GM18505 (cell line): ENCODE data around the gene MCM6.
"Not testable (repeated sequence)": the region's sequence is repeated elsewhere in the genome, so short reads cannot be mapped to it uniquely, and the experiment has no call there.

Experiments
- ATAC-seq: cut with Tn5 transposase; IDR thresholded peaks from one replicate; pipeline ENCODE4 v1.9.1; 2021; ENCODE audit not compliant: unreplicated experiment
- POLR2A ChIP-seq: IDR thresholded peaks from 4 replicates; pipeline ENCODE4 v1.6.1; 2011; ENCODE audit warnings: borderline replicate concordance; ENCODE audit not compliant: insufficient read depth, insufficient read length; ENCODE audit errors: extremely low read depth

The MCM6 gene

DNA sequence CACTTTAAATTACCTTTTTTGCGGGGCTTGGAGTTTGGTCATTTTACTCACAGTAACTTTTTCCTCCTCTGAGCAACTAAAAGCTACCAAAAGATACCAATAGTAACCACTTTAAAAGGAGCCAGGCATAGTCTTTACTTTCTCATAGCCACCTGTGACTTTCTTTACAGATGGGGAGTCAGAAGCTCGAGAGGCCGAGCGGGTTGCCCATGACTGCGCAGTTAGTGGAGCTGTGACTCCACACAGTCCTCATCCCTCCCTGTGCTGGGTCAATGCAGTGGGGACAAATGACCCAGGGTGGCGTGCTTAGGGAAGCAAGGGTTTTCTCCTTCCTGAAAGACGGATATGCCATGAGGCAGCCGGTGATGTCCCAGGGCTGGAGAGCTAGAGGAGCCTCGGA, 51.1 kb downstream of the MCM6 start:
- no peak for ATAC-seq
- no peak for TF ChIP-seq POLR2A

DNA sequence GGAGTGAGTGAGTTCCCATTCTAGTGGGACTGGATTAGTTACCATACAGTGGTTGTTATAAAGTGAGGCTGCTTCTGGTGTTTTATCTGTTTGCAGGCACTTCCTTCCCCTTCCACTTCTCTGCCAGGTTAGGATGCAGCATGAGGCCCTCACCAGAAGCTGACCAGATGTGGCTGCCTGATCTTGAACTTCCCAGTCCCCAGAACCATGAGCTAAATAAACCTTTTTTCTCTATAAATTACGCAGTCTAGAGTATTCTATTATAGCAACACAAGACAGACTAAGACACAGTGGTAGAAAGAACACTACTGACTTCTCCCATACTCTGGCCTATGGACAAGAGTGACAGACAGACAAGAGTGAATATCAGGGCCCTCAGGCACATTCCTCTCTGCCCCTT, 53.4 kb downstream of the MCM6 start:
- ATAC-seq = no peak
- TF ChIP-seq POLR2A = no peak

DNA sequence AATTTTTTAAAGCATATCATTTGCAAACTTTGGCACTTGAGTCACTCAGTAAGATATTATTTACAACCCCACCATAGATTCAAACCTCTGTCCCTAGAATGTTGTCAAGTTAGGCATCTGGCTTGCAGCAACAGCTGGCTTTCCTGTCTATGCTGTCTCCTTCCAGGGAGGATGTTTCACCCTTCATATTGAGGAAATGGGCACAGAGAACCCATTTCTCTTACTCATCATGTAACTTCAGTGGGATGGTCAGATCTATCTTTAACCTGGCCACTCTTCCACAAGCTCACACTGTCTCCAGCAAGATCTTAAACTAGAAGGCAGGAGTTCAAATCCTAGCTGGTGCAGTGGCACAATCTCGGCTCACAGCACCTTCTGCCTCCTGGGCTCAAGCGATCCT, 55.1 kb downstream of the MCM6 start:
- no peak for TF ChIP-seq POLR2A
- ATAC-seq = no peak

DNA sequence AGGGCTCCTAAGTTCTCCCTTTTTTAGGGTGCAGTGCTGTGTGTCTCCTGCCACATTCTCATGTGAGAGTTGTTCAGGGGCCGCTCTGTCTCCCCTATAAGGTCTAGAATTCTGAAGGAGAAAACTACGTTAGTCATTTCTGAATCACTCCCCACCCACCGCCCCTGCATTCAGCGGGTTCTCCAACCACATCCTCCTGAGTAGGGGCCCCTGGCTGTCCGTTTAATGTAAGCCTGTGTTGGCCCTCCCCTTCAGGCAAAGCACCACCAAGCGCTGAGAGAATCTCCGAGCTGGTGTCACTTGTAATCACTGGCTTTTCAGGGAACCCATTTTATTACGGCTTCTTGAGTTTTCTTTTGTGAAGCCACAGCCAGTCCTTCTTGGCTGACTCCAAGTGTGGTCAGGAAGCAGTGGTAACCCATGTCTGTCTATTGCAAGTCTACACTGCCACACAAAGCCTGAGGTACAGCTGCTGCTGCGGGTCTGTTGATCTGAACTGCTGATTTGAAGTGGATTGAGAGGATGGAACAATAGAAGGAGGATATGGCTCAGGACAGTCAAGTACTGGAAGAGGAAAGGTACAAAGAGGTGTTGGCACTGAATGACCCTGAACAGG, 56.1 kb downstream of the MCM6 start:
- ATAC-seq = peak; percentile 89

GRCh38 chr2:135818937-135819610, 57.2 kb downstream of the MCM6 start:
- ATAC-seq = no peak
- TF ChIP-seq POLR2A = no peak

More for the DNA sequence above, 56.1 kb downstream of the MCM6 start:
- peak; percentile 40 for TF ChIP-seq POLR2A

- ATAC-seq = no peak
- no peak for TF ChIP-seq POLR2A
Observed at GRCh38 chr2:135817951-135818350, 58.3 kb downstream of the MCM6 start.

DNA sequence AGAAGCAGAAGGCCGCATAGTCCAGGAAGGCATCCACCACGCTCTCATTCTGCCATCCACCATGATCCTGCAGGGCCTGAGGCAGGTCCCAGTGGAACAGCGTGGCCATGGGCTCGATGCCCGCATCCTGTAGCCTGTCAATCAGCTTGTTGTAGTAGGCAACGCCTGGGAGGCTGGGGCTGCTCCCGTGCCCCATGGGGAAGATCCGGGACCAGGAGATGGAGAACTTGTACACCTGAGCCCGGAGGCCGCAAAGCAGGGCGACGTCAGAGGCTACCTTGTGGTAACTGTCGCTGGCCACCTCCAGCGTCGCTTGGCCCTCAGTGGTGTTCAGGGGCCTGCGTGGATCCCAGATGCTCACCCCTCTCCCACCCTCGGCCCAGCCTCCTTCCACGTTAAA, 58.8 kb downstream of the MCM6 start:
- no peak for TF ChIP-seq POLR2A
- ATAC-seq = no peak

GRCh38 chr2:135815269-135815668, 61.0 kb downstream of the MCM6 start:
- no peak for TF ChIP-seq POLR2A
- ATAC-seq = no peak

GRCh38 chr2:135812907-135813511, 63.2 kb downstream of the MCM6 start:
- ATAC-seq = no peak
- TF ChIP-seq POLR2A = no peak

GRCh38 chr2:135807874-135808273, 68.4 kb downstream of the MCM6 start:
- ATAC-seq = not testable (repeated sequence)

DNA sequence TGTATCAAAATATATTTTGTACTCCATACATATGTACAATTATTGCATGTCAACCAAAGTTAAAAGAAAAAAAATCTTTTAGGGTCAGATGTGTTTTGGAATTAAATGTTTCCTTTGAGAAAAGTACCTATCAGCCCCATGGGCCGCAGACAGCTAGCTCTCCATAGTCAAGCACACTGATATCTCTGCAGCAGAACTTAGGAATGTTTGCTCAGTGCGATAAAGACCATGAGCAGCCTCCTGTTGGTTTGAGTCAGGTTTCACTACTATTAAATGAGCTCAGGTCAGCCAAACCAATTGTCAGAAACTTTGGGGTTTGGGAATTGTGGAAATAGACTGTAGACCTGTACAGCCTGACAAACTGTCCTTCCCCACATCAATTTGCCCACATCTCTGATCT, 73.0 kb downstream of the MCM6 start:
- no peak for ATAC-seq
- no peak for TF ChIP-seq POLR2A

DNA sequence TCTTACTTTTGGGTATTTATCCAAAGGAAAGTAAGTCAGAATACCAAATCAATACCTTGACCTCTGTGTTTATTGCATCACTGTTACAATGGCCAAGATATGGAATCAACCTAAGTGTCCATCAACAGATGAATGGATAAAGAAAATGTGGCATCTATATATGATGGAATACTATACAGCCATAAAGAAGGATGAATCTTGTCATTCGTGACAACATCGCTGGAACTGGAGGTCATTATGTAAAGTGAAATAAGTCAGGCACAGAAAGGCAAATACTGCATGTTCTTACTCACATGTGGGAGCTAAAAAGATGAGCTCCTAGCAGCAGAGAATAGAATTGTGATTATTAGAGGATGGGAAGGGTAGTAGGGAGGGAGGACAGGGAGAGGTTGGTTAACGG, 73.9 kb downstream of the MCM6 start:
- ATAC-seq = no peak
- no peak for TF ChIP-seq POLR2A

GRCh38 chr2:135800513-135801460, 75.5 kb downstream of the MCM6 start:
- ATAC-seq = no peak
- TF ChIP-seq POLR2A = no peak

DNA sequence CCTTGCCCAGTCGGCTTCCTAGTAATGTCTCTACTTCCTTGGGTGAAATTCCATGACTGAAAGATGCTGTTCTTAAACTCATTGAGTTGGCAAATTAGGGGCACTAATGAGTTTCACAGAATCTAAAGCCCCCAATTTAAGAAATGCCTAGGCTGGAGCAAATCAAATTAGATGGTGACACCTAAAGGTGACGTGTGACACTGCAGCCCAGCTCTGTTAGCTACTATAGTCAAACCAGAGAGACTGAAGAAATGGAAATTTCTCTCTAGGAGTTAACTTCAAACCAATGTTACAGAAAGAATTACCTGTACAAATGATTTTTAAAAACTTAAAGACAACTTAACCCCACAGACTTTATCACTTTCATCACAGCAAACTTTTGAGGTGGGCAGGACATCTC, 76.5 kb downstream of the MCM6 start:
- no peak for ATAC-seq
- no peak for TF ChIP-seq POLR2A

GRCh38 chr2:135798762-135799161, 77.5 kb downstream of the MCM6 start:
- no peak for ATAC-seq
- no peak for TF ChIP-seq POLR2A
